OCI-M2 (cell line): ENCODE data around the gene GSK3B.

Experiments used
- DNase-seq: peaks from one replicate; lab custom pipeline; 2025; ENCODE audit not compliant: unreplicated experiment; lab: John Stamatoyannopoulos, UW

The GSK3B gene

GRCh38 chr3:120098710-120099109 lies 4.5 kb upstream of the GSK3B start:
- DNase-seq: no peak

GRCh38 chr3:120095979-120096426 lies 1.8 kb upstream of the GSK3B start:
- DNase-seq: no peak

GRCh38 chr3:120095226-120095978 lies 1.2 kb upstream of the GSK3B start:
- DNase-seq: peak; percentile 39

GRCh38 chr3:120094776-120095225 lies 554 bp upstream of the GSK3B start:
- peak; percentile 75 for DNase-seq

- DNase-seq: no peak
Observed at GRCh38 chr3:120093119-120093910, 932 bp downstream of the GSK3B start.

- DNase-seq: no peak
Observed at GRCh38 chr3:120092474-120092873, 1.8 kb downstream of the GSK3B start.

GRCh38 chr3:120090422-120090821 lies 3.8 kb downstream of the GSK3B start:
- DNase-seq: no peak

- no peak for DNase-seq
Observed at GRCh38 chr3:120089089-120089488, 5.2 kb downstream of the GSK3B start.

GRCh38 chr3:120088622-120089021 lies 5.6 kb downstream of the GSK3B start:
- DNase-seq: no peak

GRCh38 chr3:120081719-120082118 lies 12.5 kb downstream of the GSK3B start:
- DNase-seq: no peak

- DNase-seq: no peak
Observed at GRCh38 chr3:120080836-120081235, 13.4 kb downstream of the GSK3B start.

GRCh38 chr3:120077731-120078130 lies 16.5 kb downstream of the GSK3B start:
- no peak for DNase-seq

- no peak for DNase-seq
Observed at GRCh38 chr3:120072867-120073525, 21.3 kb downstream of the GSK3B start.

GRCh38 chr3:120071259-120071658 lies 23.0 kb downstream of the GSK3B start:
- DNase-seq: no peak

- DNase-seq: no peak
Observed at GRCh38 chr3:120070263-120070981, 23.8 kb downstream of the GSK3B start.

GRCh38 chr3:120067083-120067482 lies 27.2 kb downstream of the GSK3B start:
- DNase-seq: no peak

- no peak for DNase-seq
Observed at GRCh38 chr3:120066634-120067033, 27.6 kb downstream of the GSK3B start.

- no peak for DNase-seq
Observed at GRCh38 chr3:120064641-120065040, 29.6 kb downstream of the GSK3B start.

GRCh38 chr3:120062474-120062873 lies 31.8 kb downstream of the GSK3B start:
- no peak for DNase-seq

GRCh38 chr3:120059081-120059864 lies 35.0 kb downstream of the GSK3B start:
- DNase-seq: no peak
